ENCODE results near the gene TFAP2B.

TFAP2B gene

GRCh38 chr6:50815436-50816114 lies 3.1 kb upstream of the TFAP2B start:
- TF ChIP-seq EZH2 (IDR thresholded peaks at IDR 0.05; ENCODE audit: borderline replicate concordance, low read length) (no peak), CTCF (IDR thresholded peaks at IDR 0.05; ENCODE audit: low read length) (peak; percentile 55)
- Histone ChIP-seq H3K27ac (ENCODE audit: low read depth, low read length, poor library complexity, severe bottlenecking) (no peak overlapping the region), H3K4me3 (ENCODE audit: low read depth, low read length, poor library complexity, severe bottlenecking) (peak overlapping the region; percentile 54), H3K9me3 (ENCODE audit: low read length) (no peaks in the 10 kb centered on the region), H3K4me1 (ENCODE audit: insufficient read depth, low read length, severe bottlenecking) (peaks cover 6% of the 10 kb centered on the region), H4K20me1 (ENCODE audit: insufficient read depth, low read length) (no peaks in the 10 kb centered on the region), H3K36me3 (ENCODE audit: insufficient read depth, low read length) (no peaks in the 10 kb centered on the region), H3K4me2 (ENCODE audit: low read length) (peak overlapping the region; percentile 81), H3K27me3 (ENCODE audit: insufficient read depth, low read length) (no peaks in the 10 kb centered on the region; the same call in 1 of the 2 replicates), H3K79me2 (ENCODE audit: insufficient read depth, low read length) (no peaks in the 10 kb centered on the region), H3K9me2 (ENCODE audit: low read depth, low read length) (no peaks in the 10 kb centered on the region), H3F3A (ENCODE audit: insufficient read depth, low read length) (no peaks in the 10 kb centered on the region), H2AFZ (ENCODE audit: low read length) (peak overlapping the region; percentile 74; the same call in 1 of the 2 replicates), H3K9ac (ENCODE audit: low read length) (peak overlapping the region; percentile 40; the same call in 1 of the 2 replicates)

- Histone ChIP-seq H3K27ac (ENCODE audit: low read depth, low read length, poor library complexity, severe bottlenecking) (no peak overlapping the region), H3K27me3 (ENCODE audit: insufficient read depth, low read length) (no peaks in the 10 kb centered on the region; the same call in 1 of the 2 replicates), H4K20me1 (ENCODE audit: insufficient read depth, low read length) (no peaks in the 10 kb centered on the region), H3K9ac (ENCODE audit: low read length) (peak overlapping the region; percentile 40; the same call in 1 of the 2 replicates), H3F3A (ENCODE audit: insufficient read depth, low read length) (no peaks in the 10 kb centered on the region), H3K4me2 (ENCODE audit: low read length) (peak overlapping the region; percentile 81), H3K9me3 (ENCODE audit: low read length) (no peaks in the 10 kb centered on the region), H2AFZ (ENCODE audit: low read length) (peak overlapping the region; percentile 74; the same call in 1 of the 2 replicates), H3K4me3 (ENCODE audit: low read depth, low read length, poor library complexity, severe bottlenecking) (peak overlapping the region; percentile 54), H3K4me1 (ENCODE audit: insufficient read depth, low read length, severe bottlenecking) (peaks cover 6% of the 10 kb centered on the region), H3K79me2 (ENCODE audit: insufficient read depth, low read length) (no peaks in the 10 kb centered on the region), H3K36me3 (ENCODE audit: insufficient read depth, low read length) (no peaks in the 10 kb centered on the region), H3K9me2 (ENCODE audit: low read depth, low read length) (no peaks in the 10 kb centered on the region)
- TF ChIP-seq CTCF (IDR thresholded peaks at IDR 0.05; ENCODE audit: low read length) (peak; percentile 70), EZH2 (IDR thresholded peaks at IDR 0.05; ENCODE audit: borderline replicate concordance, low read length) (no peak)
These were observed 2.5 kb upstream of the TFAP2B start for GRCh38 chr6:50816115-50816675.

- H3K79me2 ChIP-seq (ENCODE audit: insufficient read depth, low read length), result no peaks in the 10 kb centered on the region
- H2AFZ ChIP-seq (ENCODE audit: low read length), result no peak overlapping the region
- H3K4me3 ChIP-seq (ENCODE audit: low read depth, low read length, poor library complexity, severe bottlenecking), result no peak overlapping the region
- H3K9me2 ChIP-seq (ENCODE audit: low read depth, low read length), result no peaks in the 10 kb centered on the region
- no peaks in the 10 kb centered on the region for H3K36me3 ChIP-seq (ENCODE audit: insufficient read depth, low read length)
- no peak overlapping the region for H3K27ac ChIP-seq (ENCODE audit: low read depth, low read length, poor library complexity, severe bottlenecking)
- TF ChIP-seq EZH2 (IDR thresholded peaks at IDR 0.05; ENCODE audit: borderline replicate concordance, low read length) (no peak), CTCF (IDR thresholded peaks at IDR 0.05; ENCODE audit: low read length) (no peak)
- H3K9me3 ChIP-seq (ENCODE audit: low read length), result no peaks in the 10 kb centered on the region
- H3F3A ChIP-seq (ENCODE audit: insufficient read depth, low read length), result no peaks in the 10 kb centered on the region
- no peak overlapping the region for H3K9ac ChIP-seq (ENCODE audit: low read length)
- peaks cover 6% of the 10 kb centered on the region for H3K4me1 ChIP-seq (ENCODE audit: insufficient read depth, low read length, severe bottlenecking)
- H3K27me3 ChIP-seq (ENCODE audit: insufficient read depth, low read length), result no peaks in the 10 kb centered on the region; the same call in 1 of the 2 replicates
- no peaks in the 10 kb centered on the region for H4K20me1 ChIP-seq (ENCODE audit: insufficient read depth, low read length)
- H3K4me2 ChIP-seq (ENCODE audit: low read length), result no peak overlapping the region
These were observed 1.6 kb upstream of the TFAP2B start for GRCh38 chr6:50816947-50817645.

Data from OCI-LY1 (cell line).